Astrocyte (in vitro differentiated cells and primary cell): ENCODE measurements around the gene SND1. TPM values are rescaled to one million over a fixed set of nuclear protein-coding genes. Genes with fewer than 3 reads are reported as not detected.

Experiments
- DNase-seq: peaks from one replicate; pipeline ENCODE4 v3.0.0-alpha.2; 2010; ENCODE audit warnings: low read depth
- FAIRE-seq: peaks from 2 replicates; lab custom pipeline; 2011; peaks lifted over from hg19 to GRCh38; lab: Jason Lieb, UNC
- H2AFZ ChIP-seq: 2 replicates; pipeline ENCODE4 v1.6.0; 2012; ENCODE audit warnings: low read depth, low read length, inconsistent platforms
- H3K27ac ChIP-seq: 2 replicates; pipeline ENCODE4 v1.5.1; 2011; ENCODE audit warnings: low read depth, low read length, inconsistent platforms
- H3K27me3 ChIP-seq: 2 replicates; pipeline ENCODE4 v1.6.0; 2011; ENCODE audit warnings: low read length, inconsistent platforms; ENCODE audit not compliant: insufficient read depth
- H3K36me3 ChIP-seq: 2 replicates; pipeline ENCODE4 v1.5.1; 2011; ENCODE audit warnings: low read length, inconsistent platforms; ENCODE audit not compliant: insufficient read depth
- H3K4me1 ChIP-seq: 2 replicates; pipeline ENCODE4 v1.5.1; 2011; ENCODE audit warnings: low read length, inconsistent platforms; ENCODE audit not compliant: insufficient read depth
- H3K4me2 ChIP-seq: 2 replicates; pipeline ENCODE4 v1.6.0; 2012; ENCODE audit warnings: low read length, inconsistent platforms
- H3K4me3 ChIP-seq: 2 replicates; pipeline ENCODE4 v1.5.1; 2011; ENCODE audit warnings: low read depth, mild to moderate bottlenecking, low read length, inconsistent platforms; ENCODE audit not compliant: insufficient read depth
- H3K79me2 ChIP-seq: 2 replicates; pipeline ENCODE4 v1.6.0; 2012; ENCODE audit warnings: mild to moderate bottlenecking, low read length, inconsistent platforms; ENCODE audit not compliant: insufficient read depth
- H3K9ac ChIP-seq: 2 replicates; pipeline ENCODE4 v1.6.0; 2012; ENCODE audit warnings: mild to moderate bottlenecking, low read length, inconsistent platforms
- H3K9me3 ChIP-seq: 2 replicates; pipeline ENCODE4 v1.5.1; 2012; ENCODE audit warnings: low read depth, mild to moderate bottlenecking, low read length, inconsistent platforms; ENCODE audit not compliant: insufficient read depth
- H4K20me1 ChIP-seq: 2 replicates; pipeline ENCODE4 v1.6.0; 2012; ENCODE audit warnings: low read length, inconsistent platforms; ENCODE audit not compliant: insufficient read depth
- H3K27ac Mint-ChIP-seq: one replicate; pipeline ENCODE4 v1.8.0; 2021; ENCODE audit warnings: mild to moderate bottlenecking, mixed read lengths; ENCODE audit not compliant: unreplicated experiment
- H3K27me3 Mint-ChIP-seq: one replicate; pipeline ENCODE4 v1.8.0; 2021; ENCODE audit warnings: low read depth, mixed read lengths; ENCODE audit not compliant: unreplicated experiment
- H3K36me3 Mint-ChIP-seq: one replicate; pipeline ENCODE4 v1.8.0; 2021; ENCODE audit warnings: low read depth, mixed read lengths; ENCODE audit not compliant: unreplicated experiment
- H3K4me1 Mint-ChIP-seq: one replicate; pipeline ENCODE4 v1.8.0; 2021; ENCODE audit warnings: low read depth, mixed read lengths; ENCODE audit not compliant: unreplicated experiment
- H3K4me3 Mint-ChIP-seq: one replicate; pipeline ENCODE4 v1.8.0; 2021; ENCODE audit warnings: mild to moderate bottlenecking, moderate library complexity, mixed read lengths; ENCODE audit not compliant: unreplicated experiment
- H3K9me3 Mint-ChIP-seq: one replicate; pipeline ENCODE4 v1.8.0; 2021; ENCODE audit warnings: mild to moderate bottlenecking, mixed read lengths; ENCODE audit not compliant: unreplicated experiment
- CTCF ChIP-seq: IDR thresholded peaks from 2 replicates; pipeline ENCODE4 v1.5.1; 2011; ENCODE audit warnings: low read depth, mild to moderate bottlenecking, inconsistent platforms, low read length, moderate library complexity; ENCODE audit not compliant: insufficient read depth
- EZH2 ChIP-seq: IDR thresholded peaks from 2 replicates; pipeline ENCODE4 v1.6.1; 2012; ENCODE audit warnings: mild to moderate bottlenecking, low read length, inconsistent platforms; ENCODE audit not compliant: insufficient read depth
- total RNA-seq: library from RNA; stranded (reverse); gene quantifications from 2 replicates; pipeline ENCODE4 v1.2.1, GENCODE V29; 2021

Gene SND1
- total RNA-seq, 1 donor from 2014 or later, result 267 TPM

GRCh38 chr7:127907110-127908040 is 255.4 kb downstream of the SND1 start:
- Histone ChIP-seq H2AFZ (no peak overlapping the region), H3K79me2 (peaks cover 34% of the 10 kb centered on the region), H3K27ac (no peak overlapping the region), H3K4me1 (peaks cover 16% of the 10 kb centered on the region), H3K4me2 (peak overlapping the region; percentile 9), H4K20me1 (peaks cover 90% of the 10 kb centered on the region), H3K4me3 (no peak overlapping the region), H3K36me3 (no peaks in the 10 kb centered on the region), H3K9ac (no peak overlapping the region), H3K9me3 (no peaks in the 10 kb centered on the region), H3K27me3 (no peaks in the 10 kb centered on the region)
- Mint-ChIP-seq H3K9me3 (peaks cover 3% of the 10 kb centered on the region), H3K27ac (peak overlapping the region; percentile 34), H3K4me1 (peaks cover 47% of the 10 kb centered on the region), H3K36me3 (no peaks in the 10 kb centered on the region), H3K27me3 (no peaks in the 10 kb centered on the region), H3K4me3 (no peak overlapping the region)
- TF ChIP-seq EZH2 (no peak), CTCF (no peak)
- FAIRE-seq (no peak), DNase-seq (peak; percentile 79)

- H3K36me3 Mint-ChIP-seq, result no peaks in the 10 kb centered on the region
- no peak for DNase-seq
- H3K4me1 Mint-ChIP-seq, result peaks cover 46% of the 10 kb centered on the region
- no peaks in the 10 kb centered on the region for H3K27me3 Mint-ChIP-seq
- FAIRE-seq, result no peak
- H3K27ac ChIP-seq, result no peak overlapping the region
- no peak overlapping the region for H3K9ac ChIP-seq
- peaks cover 3% of the 10 kb centered on the region for H3K9me3 Mint-ChIP-seq
- no peak overlapping the region for H3K4me3 Mint-ChIP-seq
- H2AFZ ChIP-seq, result no peak overlapping the region
- H3K36me3 ChIP-seq, result no peaks in the 10 kb centered on the region
- no peak overlapping the region for H3K4me2 ChIP-seq
- peaks cover 16% of the 10 kb centered on the region for H3K4me1 ChIP-seq
- TF ChIP-seq CTCF, result no peak
- no peak for TF ChIP-seq EZH2
- H3K27ac Mint-ChIP-seq, result no peak overlapping the region
- H4K20me1 ChIP-seq, result peaks cover 94% of the 10 kb centered on the region
- no peaks in the 10 kb centered on the region for H3K9me3 ChIP-seq
- peaks cover 33% of the 10 kb centered on the region for H3K79me2 ChIP-seq
- no peak overlapping the region for H3K4me3 ChIP-seq
- H3K27me3 ChIP-seq, result no peaks in the 10 kb centered on the region
Observed at GRCh38 chr7:127908430-127909258, 256.6 kb downstream of the SND1 start.
